Endothelial cell of umbilical vein (primary cell): ENCODE results near the gene FAM200C. TPM values are rescaled to one million over a fixed set of nuclear protein-coding genes. Genes with fewer than 3 reads are reported as not detected.

Source experiments
- BruUV-seq: library from RNA; stranded (reverse); fragments of 400-500 nt; replicated peaks from 2 replicates; lab custom pipeline; 2021; lab: Mats Ljungman, UMichigan
- CTCF ChIA-PET: fragments of 300-600, 350-600 bp; sonication (Branson Sonifier 250); formaldehyde crosslinking; loops from one replicate; lab custom pipeline; 2021; ENCODE audit warnings: antibody characterized with exemption, inconsistent platforms; lab: Charles Lee
- POLR2A ChIA-PET: fragments of 300-600, 350-600 bp; sonication (Branson Sonifier 250); formaldehyde crosslinking; loops from one replicate; lab custom pipeline; 2021; ENCODE audit warnings: antibody characterized with exemption, inconsistent platforms; lab: Charles Lee
- DNase-seq: peaks from one replicate; pipeline ENCODE4 v3.0.0-alpha.2; 2011; ENCODE audit warnings: low read depth, low spot score
- FAIRE-seq: peaks from 2 replicates; lab custom pipeline; 2011; peaks lifted over from hg19 to GRCh38; lab: Jason Lieb, UNC
- H2AFZ ChIP-seq: 2 replicates; pipeline ENCODE4 v1.6.0; 2012; ENCODE audit warnings: low read depth, low read length, control low read depth, inconsistent platforms
- H3K27ac ChIP-seq: 2 replicates; pipeline ENCODE4 v1.5.1; 2011; ENCODE audit warnings: low read depth, mild to moderate bottlenecking, control low read depth, low read length, moderate library complexity; ENCODE audit not compliant: insufficient read depth
- H3K27me3 ChIP-seq, 2 experiments: 2 replicates each; pipeline versions ENCODE4 v1.6.0 to v1.6.1; 2011; ENCODE audit warnings: low read length in 2 of 2, mixed read lengths in 1 of 2; ENCODE audit not compliant: control insufficient read depth in 2 of 2, insufficient read depth in 2 of 2
- H3K36me3 ChIP-seq, 2 experiments: 2 replicates in 1 of 2; 3 replicates in 1 of 2; pipeline ENCODE4 v1.5.1; 2011; ENCODE audit warnings: low read length in 2 of 2, mild to moderate bottlenecking in 1 of 2, moderate library complexity in 1 of 2; ENCODE audit not compliant: control insufficient read depth in 2 of 2, insufficient read depth in 2 of 2; ENCODE audit errors: extremely low read depth in 1 of 2
- H3K4me1 ChIP-seq: 3 replicates; pipeline ENCODE4 v1.5.1; 2011; ENCODE audit warnings: mild to moderate bottlenecking, low read length; ENCODE audit not compliant: control insufficient read depth, insufficient read depth; ENCODE audit errors: extremely low read depth
- H3K4me2 ChIP-seq: 2 replicates; pipeline ENCODE4 v1.6.1; 2011; ENCODE audit warnings: low read length, control low read depth, mixed read lengths; ENCODE audit not compliant: insufficient read depth
- H3K4me3 ChIP-seq, 3 experiments: fragments of 200-600 bp in 1 of 3; sonication (generic), shearing (Covaris generic) in 1 of 3; replicated peaks in 1 of 3; 2 replicates each; pipeline ENCODE4 v1.5.1; 2011 to 2016; ENCODE audit warnings: control low read depth in 3 of 3, low read length in 3 of 3, mild to moderate bottlenecking in 2 of 3, inconsistent platforms in 1 of 3, low read depth in 1 of 3, moderate library complexity in 1 of 3; ENCODE audit not compliant: insufficient read depth in 1 of 3
- H3K79me2 ChIP-seq: 2 replicates; pipeline ENCODE4 v1.6.0; 2012; ENCODE audit warnings: low read length, inconsistent platforms; ENCODE audit not compliant: control insufficient read depth, insufficient read depth
- H3K9ac ChIP-seq: replicated peaks from 2 replicates; pipeline ENCODE3; 2011; ENCODE audit warnings: low read length, control low read depth; ENCODE audit not compliant: insufficient read depth; ENCODE audit errors: extremely low read depth
- H3K9me1 ChIP-seq: replicated peaks from 3 replicates; pipeline ENCODE4 v1.6.0; 2011; ENCODE audit warnings: mild to moderate bottlenecking, low read length; ENCODE audit not compliant: control insufficient read depth, insufficient read depth; ENCODE audit errors: extremely low read depth
- H3K9me3 ChIP-seq: replicated peaks from 2 replicates; pipeline ENCODE4 v1.5.1; 2012; ENCODE audit warnings: low read length, inconsistent platforms; ENCODE audit not compliant: control insufficient read depth, insufficient read depth
- H4K20me1 ChIP-seq: replicated peaks from 2 replicates; pipeline ENCODE3; 2011; ENCODE audit warnings: mild to moderate bottlenecking, low read length; ENCODE audit not compliant: control insufficient read depth, insufficient read depth; ENCODE audit errors: extremely low read depth
- EZH2 ChIP-seq: IDR thresholded peaks from 2 replicates; pipeline ENCODE4 v1.6.1; 2012; ENCODE audit warnings: borderline replicate concordance, low read depth, mild to moderate bottlenecking, moderate library complexity, low read length, inconsistent platforms; ENCODE audit not compliant: severe bottlenecking
- MYC ChIP-seq: IDR thresholded peaks from one replicate; pipeline ENCODE4 v1.6.1; 2011; ENCODE audit warnings: mild to moderate bottlenecking, low read depth, low read length
- dilution Hi-C: fragments of 300-500 bp; cut with MboI; formaldehyde crosslinking; loops from one replicate; pipeline ENCODE4 v1.15.0; 2019; ENCODE audit warnings: low sequenced_read_pairs; ENCODE audit not compliant: extremely low pct_ligation_motif_present
- intact Hi-C: fragments of 100-400 bp; cut with micrococcal nuclease; formaldehyde crosslinking; loops from one replicate; pipeline ENCODE4 v1.10.0; 2022
- polyA plus RNA-seq, 4 experiments: library from polyadenylated mRNA; depleted of rRNA in 3 of 4; stranded (reverse) in 3 of 4; unstranded in 1 of 4; fragments of >200 nt; gene quantifications; 2 replicates each; pipeline versions ENCODE4 v1.2.1 to v1.2.3, GENCODE V29; 2011 to 2012; ENCODE audit warnings: missing spikeins in 1 of 4
- total RNA-seq: library from RNA; stranded (reverse); gene quantifications from 2 replicates; pipeline ENCODE4 v1.2.3, GENCODE V29; 2021
- TF ChIP-seq, protein P1 (sequence below): IDR thresholded peaks from 2 replicates; pipeline ENCODE4 v1.6.1; 2011; ENCODE audit not compliant: insufficient read depth, insufficient read length

FAM200C gene
- total and polyA plus RNA-seq, 2 donors (not counting 3 experiments of a cell fraction or from before 2014, with no cell fraction given) = 0.76 to 2.7 TPM

DNA sequence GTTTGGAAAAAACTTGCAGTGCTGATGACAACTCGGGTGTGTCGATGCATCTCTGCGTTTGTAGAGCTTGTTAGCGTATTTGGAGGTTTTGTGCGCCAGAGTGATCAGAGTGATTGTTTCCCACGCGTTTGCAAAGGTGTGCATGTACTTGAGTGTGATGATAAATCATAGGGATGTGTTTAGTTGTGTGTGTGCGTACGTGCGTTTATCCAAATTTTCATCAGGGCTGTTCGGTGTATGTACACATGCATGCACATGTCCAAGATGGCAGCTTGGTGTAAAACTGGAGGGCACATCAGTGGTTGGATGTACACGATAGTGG, 29.2 kb downstream of the FAM200C start:
- H3K9me3 ChIP-seq = no peaks in the 10 kb centered on the region
- H3K27ac ChIP-seq = no peak overlapping the region
- DNase-seq (no peak), FAIRE-seq (no peak)
- TF ChIP-seq MYC = no peak
- TF ChIP-seq EZH2 = peak; percentile 59
- no peaks in the 10 kb centered on the region for H4K20me1 ChIP-seq
- H3K9me1 ChIP-seq = no peaks in the 10 kb centered on the region
- BruUV-seq = no TSS peak
- no peaks in the 10 kb centered on the region for H3K79me2 ChIP-seq
- intact Hi-C loops = no loop called here
- H3K27me3 ChIP-seq = peaks cover 54 to 60% of the 10 kb centered on the region in 2 experiments
- peaks cover 7% of the 10 kb centered on the region for H3K4me1 ChIP-seq
- peak overlapping the region; percentile 19 for H3K9ac ChIP-seq
- peak overlapping the region; percentile 63 for H2AFZ ChIP-seq
- CTCF ChIA-PET = interaction anchor here (0.8 to 2.9 kb wide), 9 partner anchors 9 to 349 kb away, joined by 3 to 23 read pairs (median 6); no protein-coding TSS in a partner anchor
- H3K4me2 ChIP-seq = peak overlapping the region; percentile 86
- POLR2A ChIA-PET = no interaction called here
- H3K36me3 ChIP-seq = no peaks in the 10 kb centered on the region
- peak overlapping the region in 1 of 3 experiments; percentile 46 for H3K4me3 ChIP-seq
- dilution Hi-C loops = no loop called here

DNA sequence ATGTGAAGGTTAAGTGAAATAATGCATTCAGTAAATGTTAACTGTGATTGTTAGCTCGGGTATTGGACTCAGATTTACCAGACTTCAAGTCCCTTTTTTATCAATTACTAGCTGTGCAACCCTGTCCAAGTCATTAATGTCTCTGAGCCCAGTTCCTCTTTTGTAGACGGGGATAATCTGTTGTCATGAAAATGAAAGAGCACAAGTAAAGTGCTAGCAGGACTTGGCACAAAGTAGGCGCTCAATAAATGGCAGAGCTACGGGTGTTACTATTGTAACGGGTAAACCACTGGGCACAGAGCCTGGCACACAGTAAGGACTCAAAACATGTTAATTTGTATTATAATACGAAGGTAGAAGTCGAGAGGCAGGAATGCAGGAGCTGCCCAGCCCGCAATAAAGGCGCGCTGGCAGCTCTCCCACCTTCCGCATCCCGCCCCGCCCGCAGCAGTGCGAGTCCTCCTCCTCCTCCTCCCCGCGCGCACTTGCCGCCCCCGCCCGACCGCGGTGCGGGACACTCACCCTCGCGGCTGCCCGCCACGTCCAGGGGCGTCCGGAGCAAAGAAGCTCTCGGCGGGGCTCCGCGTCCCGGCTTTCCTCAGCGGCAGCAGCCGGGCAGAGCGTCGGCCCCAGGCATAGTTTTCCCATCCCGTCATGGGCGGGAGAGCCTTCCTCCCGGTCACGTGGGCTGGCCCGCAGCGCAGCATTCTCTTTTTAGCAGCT, 29.7 kb downstream of the FAM200C start, which contains the start of gene C1QTNF2:
Gene C1QTNF2, minus strand, starts transcription at position 637 of the 723 bp plus-strand sequence. CDS start 15,615 bp downstream, outside the sequence.
- Histone ChIP-seq H3K79me2 (no peaks in the 10 kb centered on the region), H3K9me3 (no peaks in the 10 kb centered on the region), H4K20me1 (no peaks in the 10 kb centered on the region), H3K36me3 (no peaks in the 10 kb centered on the region), H3K9me1 (no peaks in the 10 kb centered on the region), H3K27ac (no peak within 1 kb of the TSS), H3K27me3 (peaks cover 50 to 56% of the 10 kb centered on the region in 2 experiments), H3K4me2 (peak within 1 kb of the TSS; percentile 86), H2AFZ (peak within 1 kb of the TSS; percentile 63), H3K4me3 (peak within 1 kb of the TSS; percentile 42 to 63 (median 46)), H3K4me1 (peaks cover 7% of the 10 kb centered on the region), H3K9ac (peak within 1 kb of the TSS; percentile 19)
- FAIRE-seq = peak; percentile 64
- CTCF ChIA-PET = interaction anchor here (0.8 to 2.9 kb wide), 9 partner anchors 9 to 348 kb away, joined by 3 to 23 read pairs (median 6); no protein-coding TSS in a partner anchor
- intact Hi-C loops (no loop called here), dilution Hi-C loops (no loop called here)
- peak; percentile 44 for DNase-seq
- TF ChIP-seq, protein P1, sequence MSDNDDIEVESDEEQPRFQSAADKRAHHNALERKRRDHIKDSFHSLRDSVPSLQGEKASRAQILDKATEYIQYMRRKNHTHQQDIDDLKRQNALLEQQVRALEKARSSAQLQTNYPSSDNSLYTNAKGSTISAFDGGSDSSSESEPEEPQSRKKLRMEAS = peak; percentile 74
- TF ChIP-seq MYC = no peak
- TF ChIP-seq EZH2 = peak; percentile 81
- BruUV-seq = no TSS peak
- POLR2A ChIA-PET = no interaction called here
